NOMO-1 (cell line): Measurements from ENCODE around the gene CEBPB.
"Not testable (repeated sequence)": the region's sequence is repeated elsewhere in the genome, so short reads cannot be mapped to it uniquely, and the experiment has no call there.

Experiments used
- DNase-seq, 2 experiments: peaks; one replicate each; lab custom pipeline; 2025; ENCODE audit not compliant: unreplicated experiment in 2 of 2; lab: John Stamatoyannopoulos, UW

Gene CEBPB

GRCh38 chr20:50190251-50191064, at the start of gene CEBPB:
Gene CEBPB (plus strand): TSS chr20:50190830. CDS start chr20:50191034, 204 bp downstream.
- DNase-seq: peak; percentile 76 to 81

- DNase-seq: no peak
These were observed 49.5 kb upstream of the CEBPB start for GRCh38 chr20:50141018-50141675.

DNA sequence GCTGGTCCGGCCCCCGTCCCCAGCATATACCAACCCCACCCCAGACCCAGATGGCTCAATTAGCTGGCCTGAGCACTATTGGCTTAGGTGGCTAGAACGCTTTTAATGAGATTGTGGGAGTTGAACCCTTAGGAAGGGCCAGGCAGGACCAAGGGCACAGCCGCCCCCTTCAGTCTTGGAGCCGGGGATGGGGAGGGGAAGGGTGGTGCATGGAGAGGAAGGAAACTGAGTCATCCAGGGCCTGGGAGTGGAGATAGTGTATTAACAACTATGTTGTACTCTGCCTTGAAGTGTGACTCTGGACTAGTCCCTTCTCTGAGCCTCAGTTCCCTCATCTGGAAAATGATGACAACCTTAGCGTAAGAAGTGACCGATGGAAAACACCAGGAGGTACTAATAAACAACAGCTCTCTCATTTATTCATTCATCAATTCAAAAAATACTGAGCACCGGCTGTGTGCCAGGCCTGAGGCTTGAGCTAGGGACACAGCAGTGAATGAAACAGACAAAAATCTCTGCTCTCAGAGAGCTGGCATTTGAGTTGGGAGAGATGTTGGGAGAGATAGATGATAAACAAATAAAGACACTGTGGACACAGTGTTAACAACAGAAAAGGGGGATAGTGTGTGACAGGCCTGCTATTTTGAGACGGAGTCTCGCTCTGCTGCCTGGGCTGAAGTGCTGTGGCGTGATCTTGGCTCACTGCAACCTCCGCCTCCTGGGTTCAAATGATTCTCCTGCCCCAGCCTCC, 48.6 kb upstream of the CEBPB start:
- no peak for DNase-seq

DNA sequence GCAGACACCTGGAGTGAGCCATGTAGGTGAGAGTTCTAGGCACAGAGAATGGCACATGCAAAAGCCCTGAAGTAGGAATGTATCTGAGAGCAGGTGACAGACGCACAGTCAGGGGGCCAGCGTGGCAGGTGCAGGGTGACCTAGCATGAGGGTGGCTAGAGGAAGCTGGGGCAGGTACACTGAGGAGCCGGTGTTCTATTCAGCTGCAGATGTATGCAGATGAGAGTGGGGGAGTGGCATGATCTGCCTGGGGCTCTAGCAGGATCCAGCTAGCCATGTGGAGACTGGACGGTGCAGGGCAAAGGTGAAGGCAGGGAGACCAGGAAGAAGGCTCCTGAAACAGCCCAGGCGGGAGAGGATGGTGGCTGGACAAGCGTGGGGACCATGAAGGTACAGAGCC, 47.8 kb upstream of the CEBPB start:
- DNase-seq: no peak

DNA sequence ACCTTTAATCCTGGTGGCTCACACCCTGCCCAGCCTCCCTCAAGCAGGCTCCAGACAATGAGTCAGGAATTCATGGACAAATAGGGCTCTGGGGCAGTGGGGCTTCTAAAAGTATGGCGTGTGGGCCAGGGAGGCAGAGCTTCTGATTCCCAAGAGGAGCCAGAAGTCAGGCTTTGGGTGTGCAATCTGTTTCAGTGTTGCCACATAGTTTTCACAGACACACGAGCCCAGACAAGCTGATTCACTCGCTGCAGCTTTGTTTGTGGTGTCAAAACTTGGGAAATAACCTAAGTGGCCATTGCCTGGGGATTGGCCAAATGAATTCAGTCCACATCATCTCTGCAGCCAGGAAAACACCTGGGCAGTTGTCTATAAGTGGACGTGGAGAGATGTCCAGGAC, 46.3 kb upstream of the CEBPB start:
- peak; percentile 12 to 19 for DNase-seq

GRCh38 chr20:50145566-50145965, 45.1 kb upstream of the CEBPB start:
- no peak for DNase-seq

DNA sequence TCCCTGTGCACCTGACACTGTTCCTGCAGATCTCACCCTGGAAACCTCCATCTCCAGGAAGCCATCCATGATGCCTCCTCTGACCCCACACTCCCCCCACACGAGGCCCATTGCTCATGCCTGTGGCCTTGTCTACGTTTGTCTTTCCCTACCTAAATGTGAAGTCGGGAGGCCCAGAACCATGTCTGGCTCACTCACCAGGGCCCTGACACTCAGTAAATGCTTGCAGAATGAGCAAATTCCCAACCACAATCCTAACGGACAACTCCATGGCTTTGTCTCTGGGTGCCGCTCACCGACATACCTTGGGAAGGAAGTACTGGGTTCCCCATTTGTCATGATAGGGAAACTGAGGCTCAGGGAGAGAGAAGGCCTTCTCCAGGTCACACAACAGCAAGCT, 44.4 kb upstream of the CEBPB start:
- DNase-seq: no peak

GRCh38 chr20:50146732-50147662, 43.6 kb upstream of the CEBPB start:
- DNase-seq: peak; percentile 73 to 87

GRCh38 chr20:50149481-50150254, 41.0 kb upstream of the CEBPB start:
- no peak for DNase-seq

DNA sequence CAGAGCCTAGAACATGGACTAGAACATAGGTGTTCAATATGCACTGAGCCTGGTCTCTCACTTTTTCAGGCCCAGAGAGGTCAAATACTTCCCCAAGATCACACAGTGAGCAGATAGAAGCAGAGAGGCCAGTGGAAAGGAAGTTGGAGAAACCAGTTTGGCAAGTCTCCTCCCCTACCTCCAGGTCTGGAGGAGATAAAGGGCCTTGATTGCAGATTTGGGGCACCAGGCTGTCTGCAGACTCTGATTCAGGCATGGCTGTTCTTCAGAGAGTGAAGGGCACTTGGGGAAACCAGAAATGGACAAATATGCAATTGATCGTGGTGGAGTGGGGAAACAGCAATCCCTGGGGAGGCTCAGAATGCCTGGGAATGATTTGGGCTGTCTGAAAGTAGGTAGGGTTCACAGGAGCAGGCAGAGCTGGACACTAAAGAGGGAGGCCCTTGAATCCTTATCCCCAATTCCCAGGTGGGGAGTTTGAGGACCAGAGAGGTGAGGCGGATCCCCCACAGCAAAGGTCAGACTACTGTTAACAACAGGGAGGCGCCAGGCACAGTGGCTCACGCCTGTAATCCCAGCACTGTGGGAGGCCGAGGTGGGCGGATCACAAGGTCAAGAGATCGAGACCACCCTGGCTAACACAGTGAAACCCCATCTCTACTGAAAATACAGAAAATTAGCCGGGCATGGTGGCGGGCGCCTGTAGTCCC, 39.4 kb upstream of the CEBPB start:
- no peak for DNase-seq

DNA sequence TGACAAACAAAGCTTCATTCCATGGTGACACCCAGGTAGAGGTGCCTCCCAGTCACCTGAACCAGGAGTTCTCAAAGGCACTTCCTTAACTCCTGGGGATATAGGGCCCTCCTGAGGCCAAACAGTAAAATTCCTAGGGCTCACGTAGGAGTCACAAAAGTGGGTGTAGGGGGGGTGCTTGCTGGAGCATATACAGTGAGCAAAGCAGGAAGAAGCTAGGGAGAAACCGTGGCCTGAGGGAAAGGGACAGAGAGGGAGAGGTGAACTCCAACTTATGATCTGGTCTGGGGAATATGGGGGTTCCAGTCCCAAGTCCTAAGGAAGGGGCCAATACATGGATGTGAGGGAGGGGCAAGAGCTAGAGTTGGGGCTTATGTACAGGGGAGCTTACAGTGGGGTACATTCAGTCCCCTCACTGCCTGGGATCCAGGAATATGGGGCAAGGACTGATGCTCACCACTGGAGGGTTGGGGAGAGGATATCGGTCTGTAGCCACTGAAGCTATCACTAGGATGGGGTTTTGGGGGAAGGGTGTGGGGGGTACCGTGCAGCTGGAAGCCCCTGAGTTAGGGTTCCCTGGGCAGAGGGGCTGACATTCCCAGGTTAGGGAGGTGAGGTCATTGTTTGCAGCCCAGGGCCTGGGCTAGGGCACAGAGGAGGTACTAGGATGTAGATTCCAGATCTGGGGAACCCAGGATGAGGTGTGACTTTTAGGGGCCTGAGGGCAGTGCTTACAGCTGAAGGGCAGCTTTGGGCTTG, 38.1 kb upstream of the CEBPB start:
- no peak for DNase-seq

GRCh38 chr20:50153153-50153499, 37.5 kb upstream of the CEBPB start:
- no peak for DNase-seq

GRCh38 chr20:50153500-50154377, 36.9 kb upstream of the CEBPB start, which contains the start of gene PEDS1:
Gene PEDS1 (minus strand): TSS chr20:50153723. CDS start chr20:50153637, 86 bp downstream.
- DNase-seq: peak; percentile 77 to 94

GRCh38 chr20:50161494-50161893, 29.1 kb upstream of the CEBPB start:
- DNase-seq: not testable (repeated sequence)

DNA sequence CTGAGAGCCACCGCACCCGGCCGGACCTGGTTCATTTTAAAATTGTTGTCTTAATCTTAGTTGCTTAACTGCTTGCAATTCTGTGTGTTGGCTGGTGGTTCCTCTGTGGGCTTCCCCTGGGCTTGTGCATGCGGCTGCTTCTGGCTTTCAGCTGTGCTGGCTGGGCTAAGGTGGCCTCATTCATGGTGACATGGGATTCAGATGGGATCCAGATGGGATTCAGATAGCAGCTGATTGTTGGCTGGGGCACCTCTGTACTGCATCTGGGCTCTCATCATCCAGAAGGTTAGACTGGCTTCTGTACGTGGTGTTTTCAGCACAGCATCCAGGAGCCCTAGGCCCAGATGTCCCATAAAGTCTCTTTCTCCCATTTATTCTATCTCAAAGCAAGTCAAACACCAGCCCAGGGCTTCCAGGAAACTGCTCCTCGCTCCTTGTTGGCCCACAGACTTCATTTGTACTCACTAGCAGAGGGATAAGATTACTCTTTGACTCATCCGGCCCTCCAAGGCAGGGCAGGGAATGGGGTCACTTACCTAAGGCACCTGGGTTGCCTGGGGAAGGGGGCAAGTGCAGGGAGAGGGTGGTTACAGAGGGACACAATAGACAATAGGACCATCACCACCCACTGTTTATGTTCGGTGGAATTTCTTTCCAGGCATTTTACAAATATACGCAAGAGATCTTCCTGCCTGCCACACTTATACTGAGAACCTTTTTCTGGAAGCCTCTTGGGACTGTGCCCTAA, 26.9 kb upstream of the CEBPB start:
- DNase-seq: no peak

DNA sequence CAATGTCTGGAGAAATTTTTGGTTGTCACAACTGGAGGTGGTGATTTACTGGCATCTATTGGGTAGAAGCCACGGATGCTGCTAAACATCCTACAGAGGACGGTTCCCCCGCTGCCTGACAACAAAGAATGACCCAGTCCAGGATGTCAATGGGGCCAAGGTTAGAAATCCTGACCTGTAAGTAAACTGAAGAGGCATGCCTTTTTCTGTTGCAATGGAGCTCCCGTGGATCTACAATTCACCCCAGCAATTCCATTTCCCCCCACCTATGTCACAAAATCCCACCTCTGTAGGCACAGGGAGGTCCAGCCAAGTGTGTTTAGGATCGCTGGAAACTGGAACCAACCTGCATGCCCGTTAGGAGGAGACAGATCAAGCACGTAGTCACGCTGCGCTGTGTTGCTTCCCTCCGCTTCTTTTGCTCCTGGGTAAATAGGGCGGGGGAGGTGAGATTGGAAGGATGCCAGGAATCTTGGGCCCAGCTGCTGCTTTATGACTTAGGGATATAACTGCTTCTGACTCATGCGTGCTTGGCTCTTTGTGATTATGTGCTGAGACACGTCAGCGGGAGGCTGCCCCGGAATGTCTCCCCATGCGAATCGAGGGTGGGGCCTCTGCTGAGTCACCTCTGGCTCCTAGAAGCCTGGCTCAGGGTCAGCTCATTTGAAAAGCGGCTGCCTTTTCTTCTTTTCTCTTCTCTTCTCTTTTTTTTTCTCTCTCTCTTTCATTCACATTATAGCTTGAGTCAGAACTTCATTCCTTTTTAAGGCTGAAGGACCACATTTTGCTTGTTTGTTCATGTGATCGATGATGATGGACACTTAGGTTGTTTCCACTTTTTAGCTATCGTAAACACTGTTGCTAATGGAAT, 24.7 kb upstream of the CEBPB start:
- peak; percentile 88 to 97 for DNase-seq
